SH-SY5Y (cell line): Measurements from ENCODE around the gene POU2F1.

Source experiments
- GATA2 ChIP-seq: IDR thresholded peaks from 2 replicates; pipeline ENCODE4 v1.6.1; 2011; ENCODE audit warnings: mild to moderate bottlenecking, low read depth, low read length
- GATA3 ChIP-seq: IDR thresholded peaks from 2 replicates; pipeline ENCODE4 v1.6.1; 2011; ENCODE audit warnings: low read depth, mild to moderate bottlenecking, low read length, moderate library complexity

The POU2F1 gene

DNA sequence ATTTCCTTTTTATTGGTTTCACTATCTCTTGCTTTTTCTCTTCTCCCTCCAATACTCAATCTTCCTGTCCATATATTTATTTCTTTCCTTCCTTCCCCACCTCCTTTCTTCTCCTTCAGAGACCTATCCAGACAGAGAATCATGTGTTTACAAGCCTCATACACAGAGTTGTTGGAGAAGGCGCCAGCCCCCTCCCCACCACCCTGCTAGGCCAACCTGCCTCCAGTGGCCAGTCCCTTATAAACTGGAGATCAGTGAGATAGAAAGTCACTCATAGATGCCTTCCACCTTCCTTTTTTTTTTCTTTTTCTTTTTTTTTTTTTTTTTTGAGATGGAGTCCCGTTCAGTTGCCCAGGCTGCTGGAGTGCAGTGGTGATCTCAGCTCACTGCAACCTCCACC lies 244.3 kb downstream of the POU2F1 start:
- TF ChIP-seq GATA3 = no peak
- no peak for TF ChIP-seq GATA2

DNA sequence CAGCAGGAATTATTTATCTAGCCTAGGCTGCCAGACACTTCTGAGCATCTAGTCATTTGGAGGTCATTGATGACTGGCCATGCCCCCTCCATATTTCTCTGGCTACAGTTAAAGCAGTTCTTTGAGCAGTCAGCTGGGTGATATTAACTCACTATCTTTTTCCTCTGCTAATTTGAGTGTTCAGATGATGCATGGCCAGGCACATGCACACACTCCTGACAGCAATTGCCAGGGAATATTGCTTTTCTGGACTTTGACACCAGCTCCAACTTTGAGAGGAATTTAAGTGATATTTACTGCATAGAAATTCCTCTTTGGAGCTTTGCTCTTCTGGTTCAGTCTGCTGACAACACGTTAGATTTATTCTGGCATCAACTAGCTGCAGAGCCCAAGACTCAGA lies 245.1 kb downstream of the POU2F1 start:
- TF ChIP-seq GATA2 = no peak
- no peak for TF ChIP-seq GATA3

GRCh38 chr1:167467126-167467710 lies 246.5 kb downstream of the POU2F1 start:
- TF ChIP-seq GATA3 (no peak), GATA2 (no peak)

DNA sequence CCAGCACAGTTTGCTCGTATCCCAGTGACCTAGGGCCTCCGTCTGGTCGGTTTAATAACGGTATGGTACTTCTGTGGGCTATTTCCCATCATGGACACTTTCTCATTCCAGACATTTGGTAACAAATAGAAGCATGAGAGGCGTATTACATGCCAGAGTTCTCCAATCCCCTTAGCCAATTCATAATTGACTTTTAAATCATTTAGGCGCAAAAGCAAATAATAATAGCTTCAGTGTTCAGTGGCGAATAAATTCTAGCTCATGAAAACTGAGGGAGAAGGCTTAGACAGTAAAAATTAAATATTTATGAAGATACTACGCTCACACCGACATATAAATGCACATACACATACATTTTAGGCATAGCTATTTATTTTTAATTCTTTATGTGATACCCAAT lies 247.1 kb downstream of the POU2F1 start:
- TF ChIP-seq GATA3 = no peak
- no peak for TF ChIP-seq GATA2

GRCh38 chr1:167469280-167469965 lies 248.7 kb downstream of the POU2F1 start:
- TF ChIP-seq GATA2 (no peak), GATA3 (no peak)

GRCh38 chr1:167471568-167471967 lies 250.9 kb downstream of the POU2F1 start:
- no peak for TF ChIP-seq GATA2
- TF ChIP-seq GATA3 = no peak

DNA sequence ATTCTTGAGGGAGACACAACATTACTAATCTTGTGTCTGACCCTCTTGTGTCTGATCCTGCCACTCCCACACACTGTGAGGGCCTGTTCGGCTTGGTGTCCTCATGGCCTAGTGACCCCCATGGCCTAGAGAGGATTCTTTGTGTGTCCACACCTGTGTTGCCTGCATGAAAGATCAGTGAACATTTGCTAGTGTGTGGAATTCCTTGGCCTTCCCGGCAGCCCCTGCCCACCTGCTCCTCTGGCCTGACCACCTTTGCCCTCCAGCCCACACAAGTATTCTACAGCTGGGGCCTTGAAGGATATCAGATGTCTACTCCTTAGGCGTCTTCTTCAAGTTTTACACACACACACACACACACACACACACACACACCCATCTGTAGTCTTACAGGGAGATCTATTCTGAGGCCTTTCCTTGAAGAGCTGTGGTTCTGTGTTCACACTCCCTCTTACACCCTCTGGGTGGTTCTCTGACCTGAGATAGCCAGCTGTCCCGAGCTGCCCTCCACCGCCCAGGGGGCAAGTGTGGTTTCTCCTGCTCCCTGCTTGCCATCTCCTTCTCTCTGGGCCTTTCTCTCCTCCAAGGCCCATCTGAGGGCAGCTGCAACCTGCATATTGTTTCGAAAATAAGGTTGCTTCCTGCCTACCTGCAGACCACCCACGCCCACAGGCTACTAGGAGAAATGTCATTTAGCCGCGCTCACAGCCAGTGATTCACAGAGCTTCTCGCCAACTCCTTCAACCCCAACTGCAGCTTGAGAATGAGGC lies 252.3 kb downstream of the POU2F1 start:
- TF ChIP-seq GATA3 (no peak), GATA2 (no peak)

GRCh38 chr1:167473761-167474160 lies 253.1 kb downstream of the POU2F1 start:
- no peak for TF ChIP-seq GATA2
- TF ChIP-seq GATA3 = no peak

DNA sequence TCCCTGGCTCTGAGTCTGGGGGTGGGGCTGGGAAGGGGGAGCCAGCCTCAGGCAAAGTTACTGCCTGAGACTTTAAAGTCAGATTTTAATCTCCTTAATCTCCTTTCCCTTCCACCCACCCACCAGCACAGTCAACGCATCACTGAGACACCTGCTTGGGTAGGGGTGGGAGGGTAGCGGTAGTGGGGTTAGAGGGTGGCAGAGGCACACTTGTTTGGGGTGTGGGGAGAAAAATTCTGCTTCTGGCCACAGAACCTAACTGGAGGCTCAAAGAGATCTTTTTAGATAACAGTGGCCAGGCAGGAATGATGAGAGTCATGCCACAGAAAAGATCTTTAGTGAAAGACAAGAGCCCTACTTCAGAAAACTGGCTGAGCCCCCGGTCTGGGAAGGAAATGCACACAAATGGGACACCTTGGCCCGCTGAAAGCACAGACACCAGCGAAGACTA lies 253.5 kb downstream of the POU2F1 start:
- TF ChIP-seq GATA2 (peak; percentile 54), GATA3 (no peak)

GRCh38 chr1:167476061-167476460 lies 255.4 kb downstream of the POU2F1 start:
- TF ChIP-seq GATA3 = no peak
